SHP77 treated with DMSO at 0.1 percent for 48 hours (cell line): ENCODE data around the gene BAZ2B.

Source experiments
- DNase-seq: peaks from one replicate; lab custom pipeline; 2025; lab: John Stamatoyannopoulos, UW

BAZ2B gene

GRCh38 chr2:159617100-159617499 is 752 bp upstream of the BAZ2B start:
- DNase-seq, result no peak

- no peak for DNase-seq
These were observed 722 bp downstream of the BAZ2B start for GRCh38 chr2:159615367-159616285.

- peak; percentile 27 for DNase-seq
These were observed 1.6 kb downstream of the BAZ2B start for GRCh38 chr2:159614534-159615366.

- no peak for DNase-seq
These were observed 2.6 kb downstream of the BAZ2B start for GRCh38 chr2:159613651-159614285.

GRCh38 chr2:159613091-159613490 is 3.3 kb downstream of the BAZ2B start:
- DNase-seq, result no peak

- no peak for DNase-seq
These were observed 4.0 kb downstream of the BAZ2B start for GRCh38 chr2:159612255-159612901.

- no peak for DNase-seq
These were observed 6.4 kb downstream of the BAZ2B start for GRCh38 chr2:159609811-159610549.

GRCh38 chr2:159608723-159609308 is 7.5 kb downstream of the BAZ2B start:
- DNase-seq, result no peak

GRCh38 chr2:159608108-159608507 is 8.2 kb downstream of the BAZ2B start:
- DNase-seq, result no peak

- DNase-seq, result no peak
These were observed 10.1 kb downstream of the BAZ2B start for GRCh38 chr2:159606287-159606686.

GRCh38 chr2:159605441-159606178 is 10.7 kb downstream of the BAZ2B start:
- DNase-seq, result no peak

GRCh38 chr2:159604159-159604558 is 12.2 kb downstream of the BAZ2B start:
- no peak for DNase-seq

- DNase-seq, result no peak
These were observed 15.6 kb downstream of the BAZ2B start for GRCh38 chr2:159600752-159601151.

GRCh38 chr2:159595410-159596046 is 20.8 kb downstream of the BAZ2B start:
- no peak for DNase-seq

GRCh38 chr2:159592441-159592840 is 23.9 kb downstream of the BAZ2B start:
- DNase-seq, result no peak

- no peak for DNase-seq
These were observed 25.1 kb downstream of the BAZ2B start for GRCh38 chr2:159591221-159591620.

GRCh38 chr2:159589286-159589685 is 27.1 kb downstream of the BAZ2B start:
- DNase-seq, result no peak

GRCh38 chr2:159586034-159586433 is 30.3 kb downstream of the BAZ2B start:
- no peak for DNase-seq

GRCh38 chr2:159585622-159586021 is 30.7 kb downstream of the BAZ2B start:
- DNase-seq, result no peak

- no peak for DNase-seq
These were observed 31.6 kb downstream of the BAZ2B start for GRCh38 chr2:159584796-159585195.
